ENCODE results near the gene DUOXA2.
"Not testable (repeated sequence)": the region's sequence is repeated elsewhere in the genome, so short reads cannot be mapped to it uniquely, and the experiment has no call there.

Gene DUOXA2

DNA sequence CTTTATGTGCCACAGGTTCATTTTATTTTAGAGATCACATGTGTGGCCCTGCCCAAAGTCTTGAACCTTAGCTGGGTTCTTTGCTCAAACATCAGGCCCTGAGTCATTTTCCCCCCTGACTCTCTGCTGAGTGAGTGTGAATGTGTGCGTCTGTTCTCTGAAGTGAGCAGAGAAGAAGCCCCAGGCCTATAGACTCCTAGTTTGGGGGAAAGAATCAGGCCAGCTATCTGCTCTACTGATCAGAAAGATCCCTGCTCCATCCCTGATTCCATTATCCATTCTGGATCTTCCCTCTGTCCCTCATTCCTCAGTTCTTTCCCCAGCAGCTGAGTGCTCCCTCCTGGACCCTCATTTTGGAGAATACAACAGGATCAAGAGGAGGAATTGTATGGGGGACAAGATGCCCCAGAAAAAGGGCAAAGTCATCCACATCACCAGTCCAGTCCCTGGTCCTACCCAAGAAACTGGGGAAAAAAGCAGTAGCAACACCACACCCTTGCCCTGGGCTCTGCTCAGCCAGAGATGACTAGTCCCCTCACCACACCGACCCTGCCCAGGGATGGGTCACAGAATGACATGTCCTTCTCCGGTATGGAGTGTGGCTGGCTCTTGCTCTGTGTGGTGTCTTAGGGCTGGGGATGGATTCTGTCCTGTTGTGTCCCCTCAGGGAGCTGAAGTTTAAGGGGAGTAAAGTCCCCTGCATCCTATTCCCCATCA, 18.9 kb downstream of the DUOXA2 start:
- DNase-seq (ENCODE audit: low spot score) (no peak), ATAC-seq (ENCODE audit: low read depth) (no peak)
- TF ChIP-seq, protein P1, sequence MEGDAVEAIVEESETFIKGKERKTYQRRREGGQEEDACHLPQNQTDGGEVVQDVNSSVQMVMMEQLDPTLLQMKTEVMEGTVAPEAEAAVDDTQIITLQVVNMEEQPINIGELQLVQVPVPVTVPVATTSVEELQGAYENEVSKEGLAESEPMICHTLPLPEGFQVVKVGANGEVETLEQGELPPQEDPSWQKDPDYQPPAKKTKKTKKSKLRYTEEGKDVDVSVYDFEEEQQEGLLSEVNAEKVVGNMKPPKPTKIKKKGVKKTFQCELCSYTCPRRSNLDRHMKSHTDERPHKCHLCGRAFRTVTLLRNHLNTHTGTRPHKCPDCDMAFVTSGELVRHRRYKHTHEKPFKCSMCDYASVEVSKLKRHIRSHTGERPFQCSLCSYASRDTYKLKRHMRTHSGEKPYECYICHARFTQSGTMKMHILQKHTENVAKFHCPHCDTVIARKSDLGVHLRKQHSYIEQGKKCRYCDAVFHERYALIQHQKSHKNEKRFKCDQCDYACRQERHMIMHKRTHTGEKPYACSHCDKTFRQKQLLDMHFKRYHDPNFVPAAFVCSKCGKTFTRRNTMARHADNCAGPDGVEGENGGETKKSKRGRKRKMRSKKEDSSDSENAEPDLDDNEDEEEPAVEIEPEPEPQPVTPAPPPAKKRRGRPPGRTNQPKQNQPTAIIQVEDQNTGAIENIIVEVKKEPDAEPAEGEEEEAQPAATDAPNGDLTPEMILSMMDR (IDR thresholded peaks at IDR 0.05; ENCODE audit: poor library complexity, severe bottlenecking), result no peak
- H3K9me3 ChIP-seq (ENCODE audit: severe bottlenecking), result no peaks in the 10 kb centered on the region
- H3K4me3 ChIP-seq (ENCODE audit: severe bottlenecking), result no peak overlapping the region
- H3K27me3 ChIP-seq (ENCODE audit: insufficient read depth, poor library complexity, severe bottlenecking), result no peaks in the 10 kb centered on the region
- no peak overlapping the region for H3K27ac ChIP-seq (ENCODE audit: poor library complexity, severe bottlenecking)
- no peaks in the 10 kb centered on the region for H3K4me1 ChIP-seq (ENCODE audit: insufficient read depth, poor library complexity, severe bottlenecking)
- peaks cover 13% of the 10 kb centered on the region for H3K36me3 ChIP-seq (ENCODE audit: low read depth)

DNA sequence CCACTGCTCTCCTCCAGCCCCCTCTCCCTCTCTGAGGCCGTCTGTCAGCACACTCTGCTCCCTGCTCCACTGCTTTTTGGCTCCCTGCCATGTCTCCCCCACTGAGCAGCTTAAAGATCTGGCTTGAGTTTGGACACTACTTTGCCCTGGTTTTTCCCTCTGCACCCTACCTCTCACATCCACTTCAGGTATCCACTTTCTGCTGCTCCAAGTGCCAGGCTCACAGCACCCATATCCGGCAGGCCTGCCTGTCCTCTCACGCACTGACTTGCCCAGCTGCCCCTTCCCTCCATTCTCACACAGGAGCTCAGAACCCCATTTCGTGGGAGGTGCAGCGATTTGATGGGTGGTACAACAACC, 19.4 kb downstream of the DUOXA2 start:
- DNase-seq (ENCODE audit: low spot score) (no peak), ATAC-seq (ENCODE audit: low read depth) (no peak)
- H3K27ac ChIP-seq (ENCODE audit: poor library complexity, severe bottlenecking), result no peak overlapping the region
- H3K4me1 ChIP-seq (ENCODE audit: insufficient read depth, poor library complexity, severe bottlenecking), result no peaks in the 10 kb centered on the region
- no peaks in the 10 kb centered on the region for H3K27me3 ChIP-seq (ENCODE audit: insufficient read depth, poor library complexity, severe bottlenecking)
- TF ChIP-seq, protein P1 (IDR thresholded peaks at IDR 0.05; ENCODE audit: poor library complexity, severe bottlenecking), result no peak
- no peak overlapping the region for H3K4me3 ChIP-seq (ENCODE audit: severe bottlenecking)
- peaks cover 17% of the 10 kb centered on the region for H3K36me3 ChIP-seq (ENCODE audit: low read depth)
- no peaks in the 10 kb centered on the region for H3K9me3 ChIP-seq (ENCODE audit: severe bottlenecking)

DNA sequence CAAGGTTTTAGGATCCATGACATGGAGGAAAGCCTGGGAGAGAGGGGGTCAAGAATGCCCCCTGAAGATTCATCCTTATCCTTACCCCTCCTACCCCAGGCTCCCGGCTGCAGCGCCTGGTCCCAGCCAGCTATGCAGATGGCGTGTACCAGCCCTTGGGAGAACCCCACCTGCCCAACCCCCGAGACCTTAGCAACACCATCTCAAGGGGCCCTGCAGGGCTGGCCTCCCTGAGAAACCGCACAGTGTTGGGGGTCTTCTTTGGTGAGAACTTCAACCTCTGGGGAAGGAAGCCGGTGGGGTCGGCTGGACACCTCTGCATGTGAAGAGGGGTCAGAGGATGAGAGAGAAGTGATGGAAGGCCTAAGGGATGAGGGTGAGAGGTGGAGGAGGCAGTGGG, 19.9 kb downstream of the DUOXA2 start:
- DNase-seq (ENCODE audit: low spot score), result no peak
- no peak for ATAC-seq (ENCODE audit: low read depth)
- H3K4me1 ChIP-seq (ENCODE audit: insufficient read depth, poor library complexity, severe bottlenecking), result no peaks in the 10 kb centered on the region
- H3K4me3 ChIP-seq (ENCODE audit: severe bottlenecking), result no peak overlapping the region
- H3K27ac ChIP-seq (ENCODE audit: poor library complexity, severe bottlenecking), result no peak overlapping the region
- no peaks in the 10 kb centered on the region for H3K9me3 ChIP-seq (ENCODE audit: severe bottlenecking)
- TF ChIP-seq, protein P1 (IDR thresholded peaks at IDR 0.05; ENCODE audit: poor library complexity, severe bottlenecking), result no peak
- H3K27me3 ChIP-seq (ENCODE audit: insufficient read depth, poor library complexity, severe bottlenecking), result no peaks in the 10 kb centered on the region
- H3K36me3 ChIP-seq (ENCODE audit: low read depth), result peaks cover 17% of the 10 kb centered on the region

DNA sequence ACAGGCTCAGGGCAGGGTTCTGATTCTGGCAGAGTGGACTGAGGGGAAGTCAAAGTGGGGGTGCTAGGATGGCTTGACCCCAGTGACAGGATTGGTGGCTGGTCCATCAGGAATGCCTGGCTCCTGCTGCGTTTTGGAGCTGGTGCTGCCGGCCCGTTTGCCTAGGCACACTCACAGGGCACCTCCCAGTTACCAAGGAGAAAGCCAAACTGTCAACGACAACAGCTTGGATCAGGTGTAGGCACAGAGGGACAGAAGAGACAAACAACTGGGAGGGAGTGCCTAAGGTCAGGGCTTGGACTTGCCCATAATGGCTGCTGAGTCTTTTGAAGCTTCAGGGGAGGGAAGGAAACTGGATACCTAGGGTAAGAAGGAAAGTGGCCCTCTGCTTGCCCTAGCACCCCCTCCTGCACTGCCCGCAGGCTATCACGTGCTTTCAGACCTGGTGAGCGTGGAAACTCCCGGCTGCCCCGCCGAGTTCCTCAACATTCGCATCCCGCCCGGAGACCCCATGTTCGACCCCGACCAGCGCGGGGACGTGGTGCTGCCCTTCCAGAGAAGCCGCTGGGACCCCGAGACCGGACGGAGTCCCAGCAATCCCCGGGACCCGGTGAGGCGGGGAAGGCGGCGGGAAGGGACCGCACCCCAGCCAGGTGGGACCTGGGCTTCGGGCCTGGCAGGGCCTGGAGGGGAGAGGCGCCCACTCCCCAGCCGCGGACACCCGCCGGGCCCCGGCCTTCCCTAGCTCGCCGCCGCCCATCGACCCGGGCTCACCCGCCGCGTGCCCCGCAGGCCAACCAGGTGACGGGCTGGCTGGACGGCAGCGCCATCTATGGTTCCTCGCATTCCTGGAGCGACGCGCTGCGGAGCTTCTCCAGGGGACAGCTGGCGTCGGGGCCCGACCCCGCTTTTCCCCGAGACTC, 20.8 kb downstream of the DUOXA2 start:
- TF ChIP-seq, protein P1 (IDR thresholded peaks at IDR 0.05; ENCODE audit: poor library complexity, severe bottlenecking), result no peak
- Histone ChIP-seq H3K36me3 (ENCODE audit: low read depth) (peaks cover 20% of the 10 kb centered on the region), H3K4me3 (ENCODE audit: severe bottlenecking) (no peak overlapping the region), H3K27ac (ENCODE audit: poor library complexity, severe bottlenecking) (no peak overlapping the region), H3K4me1 (ENCODE audit: insufficient read depth, poor library complexity, severe bottlenecking) (no peaks in the 10 kb centered on the region), H3K27me3 (ENCODE audit: insufficient read depth, poor library complexity, severe bottlenecking) (no peaks in the 10 kb centered on the region), H3K9me3 (ENCODE audit: severe bottlenecking) (no peaks in the 10 kb centered on the region)
- peak; percentile 77 for DNase-seq (ENCODE audit: low spot score)
- no peak for ATAC-seq (ENCODE audit: low read depth)

DNA sequence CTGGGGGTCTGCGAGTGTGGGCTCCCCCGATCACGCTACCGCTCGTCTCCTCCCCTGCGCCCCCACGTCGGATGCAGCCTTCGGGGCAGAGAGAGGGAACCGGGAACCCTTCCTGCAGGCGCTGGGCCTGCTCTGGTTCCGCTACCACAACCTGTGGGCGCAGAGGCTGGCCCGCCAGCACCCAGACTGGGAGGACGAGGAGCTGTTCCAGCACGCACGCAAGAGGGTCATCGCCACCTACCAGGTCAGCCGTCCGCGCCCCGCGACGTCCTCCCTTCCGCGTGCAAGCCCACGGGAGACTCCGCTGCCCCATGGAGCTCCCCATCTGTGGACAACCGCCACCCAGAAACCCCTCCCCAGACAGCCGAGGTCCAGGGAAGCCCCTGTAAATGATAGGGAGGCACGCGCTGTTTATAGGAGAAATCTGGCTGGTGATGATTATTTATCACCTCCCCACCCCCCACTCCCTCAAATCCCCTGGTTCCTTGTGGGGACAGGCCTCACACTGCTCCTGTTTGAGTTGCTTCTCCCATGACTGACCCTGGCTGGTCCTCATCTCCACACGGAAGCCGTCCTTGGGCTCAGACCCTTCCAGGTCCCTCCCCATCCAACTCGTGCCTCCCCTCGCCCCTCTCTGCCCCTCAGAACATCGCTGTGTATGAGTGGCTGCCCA, 21.7 kb downstream of the DUOXA2 start:
- H3K27ac ChIP-seq (ENCODE audit: poor library complexity, severe bottlenecking); H3K9me3 ChIP-seq (ENCODE audit: severe bottlenecking); H3K4me3 ChIP-seq (ENCODE audit: severe bottlenecking); H3K27me3 ChIP-seq (ENCODE audit: insufficient read depth, poor library complexity, severe bottlenecking); ATAC-seq (ENCODE audit: low read depth); H3K4me1 ChIP-seq (ENCODE audit: insufficient read depth, poor library complexity, severe bottlenecking); DNase-seq (ENCODE audit: low spot score): not testable (repeated sequence)
- peaks cover 27% of the 10 kb centered on the region for H3K36me3 ChIP-seq (ENCODE audit: low read depth)

All from RWPE2 (cell line).